ENCODE measurements around the gene ABR.
"Not testable (repeated sequence)": the region's sequence is repeated elsewhere in the genome, so short reads cannot be mapped to it uniquely, and the experiment has no call there.

Gene ABR

DNA sequence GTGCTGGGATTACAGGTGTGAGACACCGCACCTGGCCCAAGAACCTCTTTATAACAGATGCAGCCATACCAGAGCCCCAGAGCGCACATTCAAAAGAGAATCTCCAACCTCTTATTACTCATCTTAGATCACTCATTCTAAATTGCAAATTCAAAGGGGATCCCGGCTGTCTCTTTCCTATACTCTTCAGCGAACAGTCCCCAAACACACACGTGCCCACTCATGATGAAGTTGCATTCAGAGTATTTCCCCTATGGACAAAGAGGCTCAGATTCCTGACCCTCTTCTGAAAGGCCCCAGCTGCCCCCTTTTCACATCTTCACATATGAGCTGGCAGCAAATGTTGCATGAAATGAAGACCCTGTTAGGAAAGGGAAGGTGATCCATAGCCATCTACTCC, 22.5 kb upstream of the ABR start:
- DNase-seq (ENCODE audit: extremely low read depth in 1 of 2, low read depth in 1 of 2): no peak

DNA sequence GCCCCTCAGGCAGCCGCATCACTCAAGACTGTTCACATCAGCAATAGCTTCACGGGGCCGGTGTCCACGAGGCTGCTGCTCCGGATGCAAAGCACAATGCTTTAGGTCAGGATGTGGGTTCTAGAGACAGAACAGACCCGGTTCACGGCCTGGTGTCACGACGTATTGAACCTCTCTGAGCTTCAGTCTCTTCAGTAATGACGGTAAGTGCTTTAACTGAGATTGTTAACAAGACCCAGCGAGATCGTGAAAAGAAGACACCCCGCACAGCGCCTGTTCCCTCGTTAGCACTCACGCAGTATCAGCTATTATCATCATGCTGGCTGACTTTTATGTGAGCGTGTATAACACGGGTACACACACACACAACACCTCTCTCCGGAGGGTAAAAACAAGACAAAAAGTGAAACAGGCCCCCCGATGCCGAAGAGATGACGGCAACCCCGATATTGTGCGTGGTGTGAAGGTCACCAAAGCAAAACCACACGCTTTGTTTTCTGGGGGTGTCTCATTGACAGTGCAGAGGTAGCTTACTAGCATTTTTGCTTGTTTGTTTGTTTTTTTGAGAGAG, 21.4 kb upstream of the ABR start:
- peak in 1 of 2 donors; percentile 41 for DNase-seq (ENCODE audit: extremely low read depth in 1 of 2, low read depth in 1 of 2)

DNA sequence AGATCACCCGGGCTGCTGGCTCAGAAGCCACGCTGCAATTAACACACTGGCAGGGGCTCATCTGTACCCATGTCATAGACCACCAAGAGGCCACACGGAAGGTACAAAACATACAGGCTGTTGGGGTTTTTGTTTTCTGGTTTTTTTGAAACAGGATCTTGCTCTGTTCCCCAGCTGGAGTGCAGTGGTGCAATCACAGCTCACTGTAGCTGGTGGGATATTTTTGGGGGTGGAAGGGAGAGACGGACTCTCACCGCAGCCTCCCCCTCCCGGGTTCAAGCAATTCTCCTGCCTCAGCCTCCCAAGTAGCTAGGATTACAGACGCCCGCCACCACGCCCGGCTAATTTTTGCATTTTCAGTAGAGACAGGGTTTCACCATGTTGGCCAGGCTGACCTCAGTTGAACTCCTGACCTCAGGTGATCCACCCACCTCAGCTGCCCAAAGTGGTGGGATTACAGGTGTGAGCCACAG, 19.5 kb upstream of the ABR start:
- not testable (repeated sequence) for DNase-seq (ENCODE audit: extremely low read depth in 1 of 2, low read depth in 1 of 2)

DNA sequence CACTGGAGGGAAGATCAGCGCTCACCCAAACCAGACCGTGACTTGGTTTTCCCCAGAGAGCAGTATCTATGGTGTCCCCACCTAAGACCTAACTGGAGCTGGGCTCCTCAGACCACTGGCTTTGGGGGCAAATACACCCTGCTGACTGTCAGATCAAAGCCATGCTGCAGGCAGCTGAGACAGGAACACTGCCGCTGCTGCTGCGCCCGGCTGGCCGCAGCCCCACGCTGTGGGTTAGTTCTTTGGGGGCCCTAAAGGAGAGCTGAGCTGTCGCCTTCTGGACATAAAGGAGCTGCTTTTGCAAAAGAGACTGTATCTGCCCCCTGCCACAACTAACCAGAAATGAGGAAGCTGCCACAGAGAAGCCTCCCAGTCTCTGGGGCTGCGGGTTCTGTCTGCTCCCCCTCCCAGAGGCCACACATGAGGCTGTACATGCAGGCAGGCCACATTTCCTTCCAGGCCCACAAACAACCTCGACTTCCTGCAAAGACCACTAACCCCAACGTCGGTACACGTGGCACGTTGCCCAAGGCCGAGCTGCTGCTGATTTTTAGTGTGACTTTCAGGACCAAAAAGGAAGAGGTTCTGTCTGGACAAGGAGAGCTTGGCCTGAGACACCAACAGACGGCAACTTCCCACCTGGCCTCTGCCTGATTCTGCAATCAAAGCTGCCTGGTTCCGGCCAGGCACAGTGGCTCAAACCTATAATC, 18.2 kb upstream of the ABR start:
- DNase-seq (ENCODE audit: extremely low read depth in 1 of 2, low read depth in 1 of 2): peak in 1 of 2 donors; percentile 46

DNA sequence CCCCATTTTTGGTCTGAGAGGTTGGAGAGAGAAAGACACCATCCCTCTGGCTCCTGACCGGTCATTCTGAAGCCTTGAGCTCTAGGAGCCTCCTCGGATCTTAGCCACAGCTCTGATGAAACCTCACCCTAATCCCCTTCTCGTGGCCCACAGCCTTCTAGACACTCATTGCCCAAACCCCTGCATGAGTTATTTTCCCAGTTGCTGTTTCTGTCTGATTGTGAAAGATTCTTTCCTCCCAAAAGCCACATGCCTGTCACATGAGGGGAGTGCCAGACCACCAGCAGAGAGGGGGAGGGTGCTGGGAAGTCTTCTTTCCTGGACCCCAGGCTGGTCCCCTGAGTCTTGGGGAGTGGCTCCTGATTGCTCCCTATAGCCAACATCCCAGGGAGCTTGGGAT, 17.6 kb upstream of the ABR start:
- no peak for DNase-seq (ENCODE audit: extremely low read depth in 1 of 2, low read depth in 1 of 2)

DNA sequence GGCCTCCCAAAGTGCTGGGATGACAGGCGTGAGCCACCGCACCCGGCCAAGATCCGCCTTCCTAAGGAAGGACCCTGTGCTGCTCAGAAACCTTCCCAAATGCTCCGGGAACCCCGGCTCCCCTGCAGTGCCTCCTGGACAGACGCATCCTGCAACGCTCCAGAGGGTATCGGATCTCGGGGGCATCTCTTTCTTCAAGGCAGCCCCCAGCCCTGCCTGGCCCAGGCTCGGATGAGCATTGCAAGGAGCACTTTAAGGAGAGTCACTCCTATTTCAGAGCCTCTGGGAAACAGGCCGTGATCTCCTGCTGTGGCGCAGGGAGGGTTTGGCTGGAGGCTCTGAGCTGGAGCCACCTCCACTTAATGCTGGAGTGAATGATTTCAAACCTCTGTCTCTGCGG, 17.2 kb upstream of the ABR start:
- DNase-seq (ENCODE audit: extremely low read depth in 1 of 2, low read depth in 1 of 2): no peak

DNA sequence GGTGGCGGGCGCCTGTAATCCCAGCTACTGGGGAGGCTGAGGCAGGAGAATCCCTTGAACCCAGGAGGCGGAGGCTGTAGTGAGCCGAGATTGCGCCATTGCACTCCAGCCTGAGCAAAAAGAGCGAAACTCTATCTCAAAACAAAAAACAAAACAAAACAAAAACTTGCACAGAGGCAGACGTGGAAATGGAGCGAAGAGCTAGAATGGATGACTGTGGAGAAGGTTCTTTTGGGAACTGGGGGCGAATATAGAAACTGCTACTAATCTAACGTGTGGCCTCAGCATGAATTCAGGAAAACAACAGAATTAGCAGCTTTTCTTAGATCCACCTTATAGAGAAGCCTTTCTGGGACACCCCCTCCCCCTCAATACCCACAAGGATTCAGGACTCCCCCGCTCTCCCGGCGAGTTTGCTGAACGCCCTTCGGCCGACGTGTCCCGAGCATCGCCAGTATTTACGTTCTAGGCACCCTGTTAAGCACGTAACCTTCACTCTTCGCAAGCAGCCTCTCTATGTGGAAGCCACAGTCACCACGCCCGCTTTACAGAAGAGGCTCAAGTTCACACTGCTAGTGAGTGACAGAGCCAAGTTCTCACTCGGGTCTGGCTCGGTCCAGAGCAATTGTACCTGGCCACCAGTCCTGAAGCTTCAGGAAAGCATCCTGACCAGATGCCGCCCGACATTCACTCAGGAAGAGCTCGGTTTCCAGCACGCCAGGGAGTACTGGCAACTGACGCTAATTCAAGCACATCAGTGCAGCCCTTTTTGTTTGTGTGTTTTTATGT, 13.3 kb upstream of the ABR start:
- DNase-seq (ENCODE audit: extremely low read depth in 1 of 2, low read depth in 1 of 2): no peak

DNA sequence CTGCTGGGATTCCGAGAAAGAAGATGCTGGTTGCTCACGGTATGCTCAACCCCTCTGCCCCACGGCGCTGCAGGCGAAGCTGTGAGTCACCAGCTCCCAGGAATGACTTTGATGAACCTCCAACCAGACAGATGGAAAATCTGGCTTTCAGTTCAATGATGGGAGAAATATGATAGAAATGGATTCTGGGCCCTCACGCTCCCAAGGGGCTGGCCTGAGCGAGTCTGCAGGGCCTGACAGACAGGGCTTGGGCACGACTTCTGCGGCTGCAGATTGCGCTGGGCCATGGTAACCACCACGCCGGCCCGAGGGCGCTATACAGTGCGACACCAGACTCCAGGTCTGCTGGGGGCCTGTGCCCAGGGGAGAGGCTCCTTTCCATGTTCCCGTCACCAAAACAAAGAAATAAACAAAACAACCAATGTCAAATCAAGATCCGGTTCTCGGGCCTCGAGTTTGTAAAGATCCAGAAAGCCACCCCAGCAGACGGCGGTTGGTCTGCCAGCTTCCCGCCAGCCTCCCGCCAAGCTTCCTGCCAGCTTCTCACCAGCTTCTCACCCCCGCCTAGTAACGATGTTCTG, 11.1 kb upstream of the ABR start:
- no peak for DNase-seq (ENCODE audit: extremely low read depth in 1 of 2, low read depth in 1 of 2)

DNA sequence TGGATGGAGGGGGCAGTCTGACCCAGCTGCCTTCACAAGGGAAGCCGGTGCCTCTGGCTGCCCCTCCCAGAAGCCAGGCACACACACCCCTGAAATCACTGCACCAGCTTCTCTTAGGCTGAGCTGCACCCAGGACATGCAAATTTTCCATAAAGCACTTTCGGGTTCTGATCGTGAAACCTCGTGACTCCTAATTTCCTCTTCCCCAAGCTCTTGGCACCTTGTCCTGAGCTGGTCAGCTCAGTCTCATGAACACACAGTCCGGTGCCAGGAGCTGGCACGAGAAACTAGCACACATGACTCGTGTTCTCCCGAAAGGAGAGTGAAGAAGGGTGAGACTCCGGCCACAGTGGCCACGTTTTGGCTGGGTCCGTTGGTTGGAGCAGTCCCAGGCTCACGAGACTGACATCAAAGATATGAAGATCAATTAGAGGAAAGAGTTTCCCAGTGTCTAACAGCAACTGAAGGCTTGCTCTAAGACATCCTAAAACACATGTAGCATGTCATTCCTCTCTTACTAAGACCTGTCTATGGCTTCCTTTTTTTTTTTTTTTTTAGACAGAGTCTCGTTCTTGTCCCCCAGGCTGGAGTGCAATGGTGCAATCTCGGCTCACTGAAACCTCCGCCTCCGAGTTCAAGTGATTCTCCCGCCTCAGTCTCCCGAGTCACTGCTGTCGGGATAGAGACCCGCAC, 9.2 kb upstream of the ABR start:
- no peak for DNase-seq (ENCODE audit: extremely low read depth in 1 of 2, low read depth in 1 of 2)

DNA sequence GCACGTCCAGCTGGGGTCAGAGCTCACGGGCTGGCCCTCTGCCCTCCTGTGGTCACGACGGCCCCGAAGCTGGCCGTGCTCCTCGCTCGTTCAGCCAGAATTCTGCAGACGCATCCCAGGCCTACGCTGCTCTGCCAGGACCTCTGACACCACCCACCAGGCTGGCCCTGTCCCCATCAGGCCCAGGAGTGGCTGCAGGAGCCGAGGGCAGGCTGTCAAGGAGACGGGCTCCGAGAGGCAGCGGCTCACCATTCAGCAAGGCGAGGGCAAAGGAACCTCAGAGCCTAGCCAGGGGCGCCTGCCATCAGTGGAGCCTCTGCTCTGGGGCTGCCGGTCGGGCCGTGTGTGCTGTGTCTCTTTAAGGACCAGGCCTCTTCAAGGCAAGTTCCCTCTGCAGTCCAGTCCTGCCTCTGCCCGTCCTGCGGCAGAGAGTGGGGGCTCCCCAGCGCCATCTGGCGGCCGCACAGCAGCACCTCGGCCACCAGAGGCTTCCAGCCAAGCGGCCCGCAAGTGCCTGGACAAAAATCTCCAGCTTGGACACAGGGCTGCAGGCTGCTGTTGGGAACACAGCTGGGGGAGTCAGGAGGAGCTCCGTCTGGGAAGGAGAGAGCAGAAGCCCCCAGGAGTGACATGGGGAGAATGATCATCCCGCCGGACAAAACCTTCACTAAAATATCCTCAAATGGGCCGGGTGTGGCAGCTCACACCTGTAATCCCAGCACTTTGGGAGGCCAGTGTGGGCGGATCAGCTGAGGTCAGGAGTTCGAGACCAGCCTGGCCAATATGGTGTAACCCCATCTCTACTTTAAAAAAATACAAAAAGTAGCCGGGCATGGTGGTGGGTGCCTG, 7.4 kb upstream of the ABR start:
- peak in 1 of 2 donors; percentile 66 for DNase-seq (ENCODE audit: extremely low read depth in 1 of 2, low read depth in 1 of 2)

DNA sequence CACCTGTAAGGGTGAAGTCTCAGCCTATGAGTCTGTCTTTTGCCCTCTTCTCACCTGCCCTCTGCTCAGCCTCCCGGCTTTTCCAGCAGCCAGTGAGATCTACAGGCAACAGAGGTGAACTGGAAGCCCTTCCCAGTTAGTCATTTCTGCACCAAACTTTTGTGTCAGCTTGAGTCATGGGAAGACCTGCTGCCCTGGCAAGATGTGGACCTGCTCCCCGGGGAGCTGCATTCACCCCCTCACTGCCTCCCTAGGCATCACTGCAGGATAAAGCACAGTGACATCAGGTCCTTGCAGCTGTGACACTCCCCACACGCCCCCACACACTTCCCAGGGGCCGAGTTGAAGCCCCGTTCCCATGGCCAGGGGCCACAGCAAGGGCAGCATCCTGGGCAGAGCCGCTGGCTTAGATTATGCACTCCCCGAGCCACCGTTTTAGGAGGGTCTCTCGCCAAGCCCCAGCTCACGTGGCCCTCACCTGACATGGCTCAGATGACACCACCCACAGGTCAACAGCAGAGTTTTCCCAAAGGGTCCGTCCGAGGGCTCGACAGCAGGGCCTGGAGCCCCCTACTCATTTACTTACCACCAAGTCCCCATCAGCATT, 6.5 kb upstream of the ABR start:
- no peak for DNase-seq (ENCODE audit: extremely low read depth in 1 of 2, low read depth in 1 of 2)

DNA sequence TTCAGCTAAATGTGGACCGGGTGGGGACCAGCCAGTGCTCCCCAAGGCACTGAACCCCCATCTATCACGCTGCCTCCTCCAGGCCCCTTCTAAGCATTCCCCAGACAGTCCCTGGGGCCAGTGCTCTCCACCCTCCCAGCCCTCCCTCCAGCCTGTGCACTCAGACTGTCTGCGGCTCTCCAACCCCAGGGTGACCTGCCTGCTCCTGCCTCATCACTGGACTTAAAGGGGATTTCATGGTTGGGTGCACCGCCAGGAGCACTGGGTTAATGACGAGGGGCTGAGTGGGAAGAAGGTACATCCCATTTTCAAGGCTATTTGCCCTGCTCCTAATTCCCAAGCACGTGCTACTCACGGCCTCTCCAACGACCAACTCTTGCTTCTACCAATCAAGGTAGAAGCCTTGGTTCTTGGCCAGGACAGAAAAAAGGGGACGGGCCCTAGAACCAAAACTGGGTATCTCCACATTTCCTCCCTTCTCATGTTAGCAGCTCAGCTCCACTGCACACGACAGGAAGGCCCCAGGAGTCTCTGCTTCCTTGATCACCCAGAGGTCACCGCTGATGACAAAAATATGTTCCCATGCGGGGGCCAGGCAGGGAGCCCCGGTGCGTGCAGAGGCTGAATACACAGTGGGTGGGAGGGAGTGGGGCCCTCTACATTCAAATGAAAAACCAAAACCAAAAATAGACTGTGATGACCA, 3.5 kb upstream of the ABR start:
- DNase-seq (ENCODE audit: extremely low read depth in 1 of 2, low read depth in 1 of 2): no peak

DNA sequence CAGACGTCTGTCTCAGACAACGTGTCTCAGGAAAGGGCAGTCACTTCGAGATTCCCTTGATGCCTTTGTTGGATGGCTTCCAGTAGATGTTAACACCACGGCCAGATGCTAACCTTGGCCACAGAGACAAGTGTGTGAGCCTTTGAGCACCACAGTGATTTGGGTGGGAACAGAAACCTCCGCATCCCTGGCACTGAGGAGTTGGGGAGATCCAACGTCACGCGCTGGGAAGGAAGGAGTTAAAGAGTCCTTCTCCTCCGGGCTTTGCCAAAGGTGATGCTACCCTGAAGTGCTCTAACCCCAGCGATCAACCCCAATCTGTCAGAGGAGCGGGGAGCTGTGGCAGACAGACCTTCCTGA, 3.0 kb upstream of the ABR start:
- DNase-seq (ENCODE audit: extremely low read depth in 1 of 2, low read depth in 1 of 2): no peak

DNA sequence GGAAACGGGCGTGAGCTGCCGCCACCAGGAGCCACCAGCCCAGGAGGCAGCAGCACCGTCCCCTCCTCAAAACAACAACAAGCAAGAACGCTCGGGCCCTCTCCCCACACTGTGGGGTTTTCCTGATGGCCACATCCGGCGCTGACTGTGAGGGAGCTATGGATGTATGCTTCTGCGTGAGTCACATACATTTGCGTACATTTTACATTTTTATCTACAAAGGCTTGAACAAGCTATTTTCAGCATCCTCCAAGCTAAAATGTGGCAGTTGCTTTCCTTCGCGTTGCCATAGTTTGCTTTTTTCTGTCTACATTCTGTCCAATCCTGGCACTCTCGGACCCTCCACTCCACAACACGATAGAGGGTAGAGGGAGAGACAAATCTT, 2.0 kb upstream of the ABR start:
- no peak for DNase-seq (ENCODE audit: extremely low read depth in 1 of 2, low read depth in 1 of 2)

DNA sequence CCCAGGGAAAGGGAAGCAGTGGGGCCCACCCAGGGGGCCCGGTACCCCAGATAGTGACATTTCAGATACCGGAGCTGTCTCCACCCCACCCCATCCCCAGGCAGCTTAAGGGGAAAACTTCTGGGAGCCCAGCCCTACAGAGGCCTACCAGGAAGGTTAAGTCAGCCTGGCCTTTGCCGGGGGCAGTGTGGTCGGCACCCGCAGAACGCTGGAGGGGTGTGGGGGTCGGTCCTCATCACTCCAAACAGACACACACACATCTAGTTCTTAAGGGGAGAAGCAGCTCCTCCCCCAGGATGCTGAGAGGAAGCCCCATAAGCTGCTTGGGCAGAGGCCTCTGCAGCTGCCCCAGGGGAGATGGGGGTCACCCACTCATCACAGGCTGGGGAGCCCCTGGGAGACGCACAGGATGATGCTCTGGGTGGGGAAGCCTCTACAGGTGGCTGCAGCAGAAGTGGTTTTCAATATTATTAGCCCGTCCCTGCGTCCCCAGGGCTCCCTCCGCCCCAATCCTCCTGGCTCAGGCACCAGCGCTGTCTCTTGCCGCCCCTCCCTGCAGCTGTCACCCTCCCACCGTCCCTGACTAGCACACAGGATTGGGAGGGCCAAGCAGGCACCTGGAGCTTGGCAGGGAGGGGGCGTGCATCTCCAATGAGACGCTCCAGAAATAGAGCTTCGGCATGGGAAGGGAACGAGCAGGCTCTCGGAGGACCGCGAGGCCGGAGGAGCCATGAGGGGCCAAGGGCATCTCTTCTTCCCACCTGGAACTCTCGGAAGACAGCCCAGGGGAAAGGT, 1.4 kb upstream of the ABR start:
- DNase-seq (ENCODE audit: extremely low read depth in 1 of 2, low read depth in 1 of 2): no peak

DNA sequence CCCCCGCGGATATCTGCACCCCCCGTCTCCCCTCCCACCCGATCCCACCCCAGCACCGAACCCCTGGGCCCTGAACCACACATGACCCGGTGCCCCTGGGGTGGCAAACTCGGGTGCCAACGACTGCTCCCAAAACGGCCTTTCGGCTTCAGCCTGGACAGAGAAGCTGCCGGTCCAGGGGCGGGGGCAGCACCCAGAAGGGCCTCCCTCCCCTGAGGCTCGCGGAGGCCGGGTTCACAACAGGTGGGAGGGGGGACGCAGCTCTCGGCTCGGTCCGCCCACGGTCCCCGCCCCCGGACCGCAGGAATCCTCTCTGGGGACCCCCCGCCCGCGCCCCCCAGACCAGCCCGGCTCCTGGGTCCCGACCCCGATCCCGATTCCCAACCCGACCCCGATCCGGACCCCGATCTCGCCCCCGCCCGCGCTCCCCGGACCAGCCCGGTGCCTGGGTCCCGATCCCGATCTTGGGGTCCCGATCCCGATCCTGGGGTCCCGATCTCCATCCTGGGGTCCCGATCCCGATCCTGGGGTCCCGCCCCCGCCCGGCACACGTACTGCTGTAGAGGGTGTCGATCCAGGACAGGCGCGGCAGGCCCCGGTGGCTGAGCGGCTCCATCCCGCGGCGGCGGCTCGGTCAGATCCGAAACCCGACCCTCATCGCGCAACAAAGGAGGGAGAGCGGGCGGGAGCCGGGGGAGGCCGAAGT, 516 bp downstream of the ABR start:
- DNase-seq (ENCODE audit: extremely low read depth in 1 of 2, low read depth in 1 of 2): no peak

DNA sequence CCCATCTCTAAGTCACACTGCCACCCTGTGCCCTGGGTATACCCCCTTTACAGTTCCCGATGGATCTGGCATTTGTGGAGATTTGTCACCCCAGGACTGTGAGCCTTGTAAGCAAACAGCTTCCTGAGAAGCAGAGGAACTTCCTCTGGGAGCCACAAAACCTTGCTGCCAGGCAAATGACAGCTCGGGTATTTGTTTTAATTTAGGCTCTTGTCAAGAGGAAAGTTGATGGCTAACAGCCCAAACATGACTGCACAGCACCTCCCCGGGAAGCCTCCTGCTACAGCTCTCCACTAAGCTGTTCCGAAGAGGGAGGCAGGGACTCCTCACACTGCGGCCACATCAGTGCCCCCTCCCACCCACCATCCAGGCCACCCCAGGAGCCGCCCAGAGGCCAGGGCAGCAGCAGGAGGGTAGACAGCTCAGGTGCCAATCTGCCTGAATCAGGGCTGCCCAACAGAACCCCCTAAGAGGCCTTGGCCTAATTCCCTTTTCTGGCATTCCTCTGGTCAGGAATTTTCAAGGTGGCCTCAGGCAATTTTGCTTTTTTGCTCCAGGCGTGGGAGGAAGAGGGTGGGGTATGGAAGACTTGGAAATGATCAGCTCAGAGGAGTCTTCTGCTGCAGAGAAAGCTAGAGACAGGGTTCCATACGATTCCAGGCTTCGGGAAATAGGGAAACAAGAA, 2.6 kb downstream of the ABR start:
- DNase-seq (ENCODE audit: extremely low read depth in 1 of 2, low read depth in 1 of 2): no peak
